ENCODE measurements around the gene NR6A1. TPM values are rescaled to one million over a fixed set of nuclear protein-coding genes. Genes with fewer than 3 reads are reported as not detected.
"Not testable (repeated sequence)": the region's sequence is repeated elsewhere in the genome, so short reads cannot be mapped to it uniquely, and the experiment has no call there.

Gene NR6A1
- polyA plus RNA-seq, 1 experiment, result 0.25 TPM

DNA sequence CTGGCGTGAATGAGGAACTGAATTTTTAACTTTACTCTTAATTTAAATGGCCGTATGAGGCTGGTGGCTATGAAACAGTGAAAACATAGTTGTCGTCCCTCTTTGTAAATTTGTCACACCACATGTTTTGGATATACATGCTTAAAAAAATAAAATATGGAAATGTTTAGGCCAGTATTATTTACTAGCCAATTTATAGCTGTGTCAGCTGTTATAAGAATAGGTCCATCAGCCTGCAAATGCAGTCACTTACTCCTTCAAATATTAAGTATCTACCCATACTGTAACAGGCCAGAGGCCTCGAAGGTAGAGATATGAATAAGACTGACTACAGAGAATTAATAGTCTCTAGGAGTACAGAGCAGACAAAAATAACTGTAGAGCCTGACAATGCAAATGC, 30.0 kb downstream of the NR6A1 start:
- Histone ChIP-seq H3K36me3 (ENCODE audit: control insufficient read depth, insufficient read depth, low read length) (no peaks in the 10 kb centered on the region), H3K27me3 (ENCODE audit: control insufficient read depth, insufficient read depth, low read length) (no peaks in the 10 kb centered on the region), H3K4me3 (ENCODE audit: low read depth, low read length) (no peak overlapping the region)
- TF ChIP-seq, protein P1, sequence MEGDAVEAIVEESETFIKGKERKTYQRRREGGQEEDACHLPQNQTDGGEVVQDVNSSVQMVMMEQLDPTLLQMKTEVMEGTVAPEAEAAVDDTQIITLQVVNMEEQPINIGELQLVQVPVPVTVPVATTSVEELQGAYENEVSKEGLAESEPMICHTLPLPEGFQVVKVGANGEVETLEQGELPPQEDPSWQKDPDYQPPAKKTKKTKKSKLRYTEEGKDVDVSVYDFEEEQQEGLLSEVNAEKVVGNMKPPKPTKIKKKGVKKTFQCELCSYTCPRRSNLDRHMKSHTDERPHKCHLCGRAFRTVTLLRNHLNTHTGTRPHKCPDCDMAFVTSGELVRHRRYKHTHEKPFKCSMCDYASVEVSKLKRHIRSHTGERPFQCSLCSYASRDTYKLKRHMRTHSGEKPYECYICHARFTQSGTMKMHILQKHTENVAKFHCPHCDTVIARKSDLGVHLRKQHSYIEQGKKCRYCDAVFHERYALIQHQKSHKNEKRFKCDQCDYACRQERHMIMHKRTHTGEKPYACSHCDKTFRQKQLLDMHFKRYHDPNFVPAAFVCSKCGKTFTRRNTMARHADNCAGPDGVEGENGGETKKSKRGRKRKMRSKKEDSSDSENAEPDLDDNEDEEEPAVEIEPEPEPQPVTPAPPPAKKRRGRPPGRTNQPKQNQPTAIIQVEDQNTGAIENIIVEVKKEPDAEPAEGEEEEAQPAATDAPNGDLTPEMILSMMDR (IDR thresholded peaks at IDR 0.05; ENCODE audit: insufficient read depth, low read depth, low read length), result no peak
- ChIA-PET CTCF (no interaction called here), POLR2A (no interaction called here)
- no peak for DNase-seq (ENCODE audit: low read depth)

DNA sequence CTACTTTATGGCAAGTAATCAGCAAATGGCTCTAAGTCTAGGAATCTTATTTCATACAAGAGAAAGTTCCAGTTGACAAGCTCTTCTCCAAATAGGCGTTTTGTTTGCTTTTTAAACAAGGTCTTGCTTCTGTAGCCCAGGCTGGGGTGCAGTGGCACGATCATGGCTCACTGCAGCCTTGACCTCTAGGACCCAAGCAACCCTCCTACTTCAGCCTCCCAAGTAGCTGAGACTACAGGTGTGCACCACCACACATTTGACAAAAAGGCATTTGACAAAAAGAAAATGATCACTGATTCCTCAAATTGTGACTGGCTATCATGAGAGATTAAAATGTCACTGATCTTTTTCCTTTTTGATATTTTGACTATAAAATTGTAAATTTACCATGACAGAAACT, 31.8 kb downstream of the NR6A1 start:
- Histone ChIP-seq H3K36me3 (ENCODE audit: control insufficient read depth, insufficient read depth, low read length) (no peaks in the 10 kb centered on the region), H3K27me3 (ENCODE audit: control insufficient read depth, insufficient read depth, low read length) (no peaks in the 10 kb centered on the region), H3K4me3 (ENCODE audit: low read depth, low read length) (no peak overlapping the region)
- ChIA-PET POLR2A (no interaction called here), CTCF (no interaction called here)
- no peak for DNase-seq (ENCODE audit: low read depth)
- TF ChIP-seq, protein P1 (IDR thresholded peaks at IDR 0.05; ENCODE audit: insufficient read depth, low read depth, low read length), result no peak

DNA sequence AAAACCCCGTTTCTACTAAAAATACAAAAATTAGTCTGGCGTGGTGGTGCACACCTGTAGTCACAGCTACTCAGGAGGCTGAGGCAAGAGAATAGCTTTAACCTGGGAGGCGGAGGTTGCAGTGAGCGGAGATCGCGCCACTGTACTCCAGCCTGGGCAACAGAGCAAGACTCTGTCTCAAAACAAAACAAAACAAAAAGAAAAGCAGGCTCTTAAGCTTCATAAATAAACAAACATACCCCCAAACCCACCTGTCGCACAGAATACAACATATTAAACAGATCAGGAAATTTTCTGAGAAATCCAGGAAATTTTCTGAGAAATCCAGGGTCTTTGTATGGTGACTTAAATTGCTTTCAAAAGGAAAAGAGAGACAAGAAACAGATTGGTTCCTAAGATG, 33.0 kb downstream of the NR6A1 start:
- CTCF ChIA-PET, result interaction anchor here (0.6 to 0.8 kb wide), 2 partner anchors 11 to 139 kb away, joined by 3 read pairs; no protein-coding TSS in a partner anchor
- H3K36me3 ChIP-seq (ENCODE audit: control insufficient read depth, insufficient read depth, low read length); H3K27me3 ChIP-seq (ENCODE audit: control insufficient read depth, insufficient read depth, low read length); DNase-seq (ENCODE audit: low read depth); POLR2A ChIA-PET; H3K4me3 ChIP-seq (ENCODE audit: low read depth, low read length): not testable (repeated sequence)

- no peak overlapping the region for H3K4me3 ChIP-seq (ENCODE audit: low read depth, low read length)
- H3K27me3 ChIP-seq (ENCODE audit: control insufficient read depth, insufficient read depth, low read length), result no peaks in the 10 kb centered on the region
- H3K36me3 ChIP-seq (ENCODE audit: control insufficient read depth, insufficient read depth, low read length), result no peaks in the 10 kb centered on the region
- CTCF ChIA-PET, result interaction anchor here (1.2 to 3.0 kb wide), 5 partner anchors 8 to 118 kb away, joined by 4 to 22 read pairs (median 6); no protein-coding TSS in a partner anchor
- POLR2A ChIA-PET, result no interaction called here
- TF ChIP-seq, protein P1 (IDR thresholded peaks at IDR 0.05; ENCODE audit: insufficient read depth, low read depth, low read length), result no peak
- no peak for DNase-seq (ENCODE audit: low read depth)
Measured at GRCh38 chr9:124735121-124735520, 36.0 kb downstream of the NR6A1 start.

DNA sequence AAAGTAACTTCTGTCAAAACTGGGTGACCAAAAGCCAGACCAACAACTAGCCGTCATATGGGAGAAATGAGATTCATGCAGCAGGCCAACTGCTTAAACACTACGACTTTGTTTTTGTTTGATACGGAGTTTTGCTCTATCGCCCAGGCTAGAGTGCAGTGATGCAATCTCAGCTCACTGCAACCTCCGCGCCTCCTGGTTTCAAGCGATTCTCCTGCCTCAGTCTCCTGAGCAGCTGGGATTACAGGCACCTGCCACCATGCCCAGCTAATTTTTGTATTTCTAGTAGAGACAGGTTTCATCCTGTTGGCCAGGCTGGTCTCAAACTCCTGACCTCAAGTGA, 36.4 kb downstream of the NR6A1 start:
- H3K27me3 ChIP-seq (ENCODE audit: control insufficient read depth, insufficient read depth, low read length); H3K4me3 ChIP-seq (ENCODE audit: low read depth, low read length); POLR2A ChIA-PET; H3K36me3 ChIP-seq (ENCODE audit: control insufficient read depth, insufficient read depth, low read length); DNase-seq (ENCODE audit: low read depth): not testable (repeated sequence)
- CTCF ChIA-PET, result interaction anchor here (1.2 to 3.0 kb wide), 5 partner anchors 9 to 118 kb away, joined by 4 to 22 read pairs (median 6); no protein-coding TSS in a partner anchor

- Histone ChIP-seq H3K4me3 (ENCODE audit: low read depth, low read length) (no peak overlapping the region), H3K27me3 (ENCODE audit: control insufficient read depth, insufficient read depth, low read length) (no peaks in the 10 kb centered on the region), H3K36me3 (ENCODE audit: control insufficient read depth, insufficient read depth, low read length) (no peaks in the 10 kb centered on the region)
- TF ChIP-seq, protein P1 (IDR thresholded peaks at IDR 0.05; ENCODE audit: insufficient read depth, low read depth, low read length), result no peak
- DNase-seq (ENCODE audit: low read depth), result no peak
- CTCF ChIA-PET, result interaction anchor here (0.6 to 3.0 kb wide), 6 partner anchors 9 to 117 kb away, joined by 3 to 22 read pairs (median 5); no protein-coding TSS in a partner anchor
- POLR2A ChIA-PET, result no interaction called here
Measured at GRCh38 chr9:124733964-124734740, 37.0 kb downstream of the NR6A1 start.

Data from BJ (cell line).